ENCODE measurements around the gene MFN1.

Gene MFN1

DNA sequence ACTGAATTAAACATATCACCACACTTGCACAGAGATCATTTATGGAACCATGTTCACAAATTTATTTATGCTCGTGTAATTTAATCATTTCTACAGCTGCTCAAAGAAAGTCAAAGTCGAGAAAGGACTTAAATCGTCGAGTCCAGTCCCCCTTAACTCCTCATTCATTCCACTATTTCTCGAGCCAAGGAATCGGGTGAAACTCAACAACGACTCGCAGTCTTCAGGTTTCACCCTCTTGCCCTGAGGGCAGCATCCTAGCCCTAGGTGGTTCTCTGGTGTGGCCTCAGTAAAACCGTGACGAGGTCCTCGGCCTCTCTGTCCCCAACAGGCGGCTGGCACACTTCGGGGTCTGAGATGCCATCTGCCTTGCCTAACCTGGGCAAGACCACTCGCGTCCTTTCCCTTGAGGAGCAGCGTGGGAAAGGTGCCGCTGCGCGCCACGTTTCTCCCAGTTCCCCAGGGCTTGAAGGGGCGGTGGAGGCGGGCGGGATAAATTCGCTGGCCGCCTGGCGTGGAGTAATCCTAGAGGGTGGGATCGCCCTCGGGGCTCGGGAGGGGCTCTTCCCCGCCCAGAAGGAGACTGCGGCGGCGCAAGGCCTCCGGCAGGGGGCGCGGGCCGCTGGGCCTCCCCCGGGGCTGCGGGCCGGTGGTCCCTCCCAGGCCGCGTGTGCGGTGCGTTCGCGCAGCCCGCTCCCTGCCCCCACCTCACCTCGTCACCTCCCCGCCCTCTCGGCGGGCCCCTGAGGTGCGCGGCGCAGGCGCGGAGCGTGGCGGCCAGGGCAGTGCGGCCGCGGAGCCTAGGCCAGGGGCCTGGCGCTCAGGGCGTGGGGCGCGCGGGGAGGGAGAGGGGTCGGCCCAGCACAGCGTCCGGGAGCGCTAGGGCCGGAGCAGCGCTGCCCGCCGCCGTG lies 25.0 kb upstream of the MFN1 start, which contains the start of gene ZNF639:
Gene ZNF639, plus strand, starts transcription at position 746 of the 911 bp plus-strand sequence. CDS start 5,263 bp downstream, outside the sequence.
- H3K4me1 Mint-ChIP-seq (ENCODE audit: low read depth) = peaks cover 25% of the 10 kb centered on the region
- H3K27ac Mint-ChIP-seq = peak within 1 kb of the TSS; percentile 95
- H3K36me3 Mint-ChIP-seq (ENCODE audit: low read depth) = peaks cover 11% of the 10 kb centered on the region
- H3K27me3 Mint-ChIP-seq (ENCODE audit: low read depth) = peaks cover 15% of the 10 kb centered on the region
- no peaks in the 10 kb centered on the region for H3K9me3 Mint-ChIP-seq
- peak within 1 kb of the TSS; percentile 93 for H3K4me3 Mint-ChIP-seq
- peak; percentile 81 for DNase-seq (ENCODE audit: low spot score)

DNA sequence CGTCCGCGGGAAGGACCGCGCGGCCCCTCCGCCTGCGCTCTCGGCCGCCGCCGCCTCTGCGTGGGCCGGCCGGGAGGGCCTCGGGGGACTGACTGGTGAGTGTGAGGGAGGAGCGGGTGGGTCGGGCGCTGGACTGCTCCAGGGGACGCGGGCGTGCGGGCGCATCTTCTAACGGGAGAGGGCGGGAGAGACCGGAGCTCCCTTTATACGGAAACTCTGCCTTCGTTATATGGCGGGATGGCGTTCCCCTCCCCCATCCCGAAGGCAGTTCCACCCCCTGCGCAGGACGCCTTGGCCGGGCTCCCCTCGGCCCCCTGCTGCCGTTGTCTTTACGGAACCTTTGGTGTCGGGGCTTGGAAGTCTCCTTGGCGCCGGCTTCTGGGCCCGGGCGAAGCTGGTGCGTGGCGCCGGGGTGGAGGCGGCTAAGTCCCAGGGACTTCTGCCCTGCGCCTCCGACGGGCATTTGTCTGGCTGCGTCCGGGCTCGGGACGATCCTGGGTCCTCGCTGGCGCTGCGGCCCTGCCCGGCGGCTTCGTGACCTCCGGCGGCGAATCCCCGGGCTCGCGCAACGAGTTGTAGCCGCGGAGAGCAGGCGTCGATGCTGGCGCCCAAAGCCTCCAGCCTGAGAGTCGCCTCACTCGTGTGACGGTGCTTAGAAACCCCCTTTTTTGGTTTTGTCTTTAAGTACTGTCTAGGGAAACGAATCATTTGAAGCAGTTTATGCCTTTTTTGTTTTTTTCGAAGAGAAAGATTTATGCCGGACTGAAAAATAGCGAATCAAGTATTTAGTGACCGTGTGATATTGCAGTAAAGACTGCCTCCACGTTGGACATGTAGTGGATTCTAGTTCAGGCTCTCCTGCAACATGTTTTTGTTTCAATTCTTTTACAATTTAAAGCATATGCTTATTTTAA lies 24.1 kb upstream of the MFN1 start:
- Mint-ChIP-seq H3K4me3 (peak overlapping the region; percentile 93), H3K27me3 (ENCODE audit: low read depth) (peaks cover 9% of the 10 kb centered on the region), H3K36me3 (ENCODE audit: low read depth) (peaks cover 18% of the 10 kb centered on the region), H3K27ac (peak overlapping the region; percentile 95), H3K4me1 (ENCODE audit: low read depth) (peaks cover 25% of the 10 kb centered on the region), H3K9me3 (no peaks in the 10 kb centered on the region)
- peak; percentile 62 for DNase-seq (ENCODE audit: low spot score)

DNA sequence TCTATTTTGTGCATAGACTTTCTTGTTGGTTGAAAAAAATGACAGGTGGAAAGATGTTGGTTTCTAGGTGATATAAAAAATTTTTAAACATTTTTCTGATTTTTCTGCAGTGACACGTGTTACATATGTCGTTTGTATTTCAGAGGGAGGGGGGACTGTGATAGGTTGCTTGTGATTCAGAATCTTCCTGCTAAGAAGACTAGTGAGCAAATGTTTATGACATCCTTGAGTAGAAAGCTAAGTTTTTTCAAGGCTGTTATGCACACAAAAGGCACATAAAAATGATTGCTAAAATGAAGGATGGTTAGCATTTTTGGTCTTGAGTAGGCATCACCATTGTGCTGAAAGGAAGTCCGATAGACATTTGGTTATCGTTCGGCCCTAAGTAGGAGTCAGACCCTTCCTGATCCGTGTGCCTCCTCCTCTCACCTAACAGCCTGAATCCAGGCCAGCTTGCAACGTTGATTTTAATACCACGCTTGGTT lies 23.2 kb upstream of the MFN1 start:
- H3K27ac Mint-ChIP-seq = peak overlapping the region; percentile 95
- peaks cover 25% of the 10 kb centered on the region for H3K4me1 Mint-ChIP-seq (ENCODE audit: low read depth)
- no peak for DNase-seq (ENCODE audit: low spot score)
- peak overlapping the region; percentile 93 for H3K4me3 Mint-ChIP-seq
- H3K36me3 Mint-ChIP-seq (ENCODE audit: low read depth) = peaks cover 23% of the 10 kb centered on the region
- H3K9me3 Mint-ChIP-seq = no peaks in the 10 kb centered on the region
- H3K27me3 Mint-ChIP-seq (ENCODE audit: low read depth) = peaks cover 5% of the 10 kb centered on the region

DNA sequence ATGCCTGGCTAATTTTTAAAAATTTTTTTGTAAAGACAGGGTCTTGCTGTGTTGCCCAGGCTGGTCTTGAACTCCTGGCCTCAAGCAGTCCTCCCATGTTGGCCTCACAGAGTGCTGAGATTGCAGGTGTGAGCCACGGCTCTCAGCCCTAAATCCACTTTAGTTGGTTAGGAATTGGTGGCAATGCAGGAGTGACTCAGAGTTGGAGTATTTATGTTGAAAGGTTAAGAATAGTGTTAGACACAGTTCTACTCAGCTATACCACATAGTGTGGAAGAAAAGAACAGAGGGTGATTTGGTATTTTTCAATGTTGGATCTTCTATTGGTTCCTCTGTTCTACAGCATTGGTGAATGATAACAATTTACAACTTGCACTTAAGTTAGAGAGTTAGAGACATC lies 17.1 kb upstream of the MFN1 start:
- peaks cover 60% of the 10 kb centered on the region for H3K36me3 Mint-ChIP-seq (ENCODE audit: low read depth)

DNA sequence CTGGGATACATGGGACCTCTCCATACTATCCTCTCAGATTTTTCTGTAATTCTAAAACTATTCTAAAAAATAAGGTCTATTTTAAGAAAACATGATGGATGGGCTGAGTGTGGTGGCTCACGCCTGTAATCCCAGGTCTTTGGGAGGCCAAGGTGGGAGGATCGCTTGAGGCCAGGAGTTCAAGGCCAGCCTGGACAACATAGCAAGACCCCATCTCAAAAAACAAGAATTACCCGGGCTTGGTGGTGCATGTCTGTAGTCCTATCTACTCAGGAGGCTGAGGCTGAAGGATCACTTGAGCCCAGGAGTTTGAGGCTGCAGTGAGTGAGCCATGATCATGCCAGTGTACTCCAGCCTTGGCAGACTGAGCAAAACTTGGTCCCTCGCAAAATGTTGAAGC lies 15.3 kb upstream of the MFN1 start:
- Mint-ChIP-seq H3K27ac (no peak overlapping the region), H3K4me3 (no peak overlapping the region), H3K27me3 (ENCODE audit: low read depth) (no peaks in the 10 kb centered on the region), H3K36me3 (ENCODE audit: low read depth) (peaks cover 65% of the 10 kb centered on the region), H3K4me1 (ENCODE audit: low read depth) (no peaks in the 10 kb centered on the region), H3K9me3 (no peaks in the 10 kb centered on the region)
- DNase-seq (ENCODE audit: low spot score) = no peak

More for the DNA sequence above, 17.1 kb upstream of the MFN1 start:
- no peaks in the 10 kb centered on the region for H3K9me3 Mint-ChIP-seq
- H3K27ac Mint-ChIP-seq = no peak overlapping the region
- H3K27me3 Mint-ChIP-seq (ENCODE audit: low read depth) = no peaks in the 10 kb centered on the region
- no peak for DNase-seq (ENCODE audit: low spot score)
- H3K4me3 Mint-ChIP-seq = no peak overlapping the region
- no peaks in the 10 kb centered on the region for H3K4me1 Mint-ChIP-seq (ENCODE audit: low read depth)

DNA sequence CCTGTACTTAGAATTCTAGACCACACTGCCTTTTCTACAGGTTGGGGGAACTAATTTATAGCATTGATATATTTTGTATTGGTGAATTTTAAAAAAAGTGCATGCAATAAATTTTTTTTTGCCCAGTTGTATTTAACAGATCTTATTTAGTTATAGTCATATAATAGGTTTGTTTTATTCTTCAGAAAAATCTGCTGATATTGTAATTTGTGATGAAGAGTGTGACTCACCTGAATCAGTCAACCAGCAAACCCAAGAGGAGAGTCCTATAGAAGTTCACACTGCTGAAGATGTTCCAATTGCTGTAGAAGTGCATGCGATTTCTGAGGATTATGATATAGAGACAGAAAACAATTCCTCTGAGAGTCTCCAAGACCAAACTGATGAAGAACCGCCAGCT lies 14.4 kb upstream of the MFN1 start:
- Mint-ChIP-seq H3K4me1 (ENCODE audit: low read depth) (no peaks in the 10 kb centered on the region), H3K27ac (no peak overlapping the region), H3K36me3 (ENCODE audit: low read depth) (peaks cover 64% of the 10 kb centered on the region), H3K27me3 (ENCODE audit: low read depth) (no peaks in the 10 kb centered on the region), H3K4me3 (no peak overlapping the region), H3K9me3 (no peaks in the 10 kb centered on the region)
- DNase-seq (ENCODE audit: low spot score) = no peak

DNA sequence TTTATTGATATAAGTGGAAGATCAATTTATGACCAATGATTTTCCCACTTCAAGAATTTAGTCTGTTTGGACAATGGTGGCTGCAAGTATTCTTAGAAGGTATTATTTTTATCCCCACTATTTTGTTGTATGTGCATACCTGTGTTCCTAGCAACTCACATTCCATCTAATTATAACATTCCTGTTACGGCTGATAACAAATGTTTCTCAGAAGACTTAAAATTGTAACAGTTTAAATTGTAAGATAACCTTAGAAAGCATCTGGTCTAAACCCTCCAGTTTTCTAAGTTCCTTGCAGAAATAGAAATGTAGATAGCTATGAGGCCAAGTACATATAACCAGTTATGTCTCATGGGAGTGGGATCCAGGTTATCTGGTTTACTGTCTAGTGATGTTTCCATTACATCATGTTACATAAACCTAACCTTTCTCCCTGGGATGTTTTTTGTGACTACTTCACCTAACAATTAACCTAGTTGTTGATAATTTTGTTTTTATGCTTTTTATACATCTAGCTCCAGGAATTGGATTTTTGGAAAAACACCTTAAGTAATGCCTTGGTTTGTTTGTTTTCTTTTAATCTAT lies 11.1 kb upstream of the MFN1 start:
- no peak for DNase-seq (ENCODE audit: low spot score)
- no peaks in the 10 kb centered on the region for H3K9me3 Mint-ChIP-seq
- H3K36me3 Mint-ChIP-seq (ENCODE audit: low read depth) = peaks cover 47% of the 10 kb centered on the region
- no peaks in the 10 kb centered on the region for H3K27me3 Mint-ChIP-seq (ENCODE audit: low read depth)
- H3K4me1 Mint-ChIP-seq (ENCODE audit: low read depth) = no peaks in the 10 kb centered on the region
- no peak overlapping the region for H3K27ac Mint-ChIP-seq
- H3K4me3 Mint-ChIP-seq = no peak overlapping the region

DNA sequence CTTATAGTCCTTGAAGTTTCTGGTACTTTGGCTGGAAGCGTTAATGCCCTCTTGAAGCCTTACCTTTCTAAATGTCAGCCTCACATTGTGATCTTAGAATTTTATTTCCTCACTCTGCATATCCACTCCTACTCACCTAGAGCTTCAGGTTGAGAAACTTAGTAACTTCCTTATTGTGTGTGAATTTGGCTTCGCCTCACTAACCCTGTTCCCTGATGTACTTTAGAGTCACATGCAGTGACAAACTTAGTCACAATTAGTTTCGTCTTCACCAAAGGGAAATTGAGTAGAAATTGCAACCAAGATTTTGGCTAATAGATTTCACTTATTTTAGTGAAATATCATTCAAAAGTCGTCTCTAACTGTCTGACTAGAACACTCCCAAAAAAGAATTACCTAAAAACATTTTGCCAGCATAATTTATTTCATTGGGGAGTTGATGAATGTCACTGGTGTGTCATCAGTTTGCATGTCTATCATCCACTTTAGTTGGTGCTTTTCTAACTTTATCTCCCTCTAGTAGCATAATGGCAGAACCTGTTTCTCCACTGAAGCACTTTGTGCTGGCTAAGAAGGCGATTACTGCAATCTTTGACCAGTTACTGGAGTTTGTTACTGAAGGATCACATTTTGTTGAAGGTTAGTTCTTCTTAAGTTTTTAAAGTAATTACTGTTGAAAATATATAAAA lies 960 bp downstream of the MFN1 start:
- Mint-ChIP-seq H3K9me3 (no peaks in the 10 kb centered on the region), H3K36me3 (ENCODE audit: low read depth) (peaks cover 18% of the 10 kb centered on the region), H3K27ac (peak overlapping the region; percentile 78), H3K4me1 (ENCODE audit: low read depth) (peaks cover 15% of the 10 kb centered on the region), H3K27me3 (ENCODE audit: low read depth) (no peaks in the 10 kb centered on the region), H3K4me3 (peak overlapping the region; percentile 93)
- DNase-seq (ENCODE audit: low spot score) = no peak

DNA sequence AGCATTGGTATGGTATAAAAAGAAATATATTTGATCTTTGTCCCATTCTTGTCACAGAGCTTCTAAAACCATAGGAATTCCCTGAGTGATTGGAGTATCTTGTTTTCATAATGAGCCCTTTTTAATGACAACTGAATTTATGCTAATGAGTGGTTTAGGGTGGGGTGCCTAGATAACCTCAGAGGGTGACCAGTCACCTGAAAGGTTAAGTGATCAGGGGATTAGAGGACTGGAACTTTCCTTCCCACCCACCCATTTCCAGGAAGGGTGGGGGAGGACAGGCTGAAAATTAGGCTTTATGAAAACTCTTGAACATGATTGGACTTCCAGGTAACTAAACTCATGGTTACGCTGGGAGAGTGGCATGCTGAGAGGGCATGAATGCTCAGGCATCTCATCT lies 8.5 kb downstream of the MFN1 start:
- Mint-ChIP-seq H3K9me3 (no peaks in the 10 kb centered on the region), H3K27me3 (ENCODE audit: low read depth) (no peaks in the 10 kb centered on the region), H3K27ac (no peak overlapping the region), H3K4me3 (no peak overlapping the region), H3K36me3 (ENCODE audit: low read depth) (peaks cover 52% of the 10 kb centered on the region), H3K4me1 (ENCODE audit: low read depth) (peaks cover 8% of the 10 kb centered on the region)
- DNase-seq (ENCODE audit: low spot score) = no peak

DNA sequence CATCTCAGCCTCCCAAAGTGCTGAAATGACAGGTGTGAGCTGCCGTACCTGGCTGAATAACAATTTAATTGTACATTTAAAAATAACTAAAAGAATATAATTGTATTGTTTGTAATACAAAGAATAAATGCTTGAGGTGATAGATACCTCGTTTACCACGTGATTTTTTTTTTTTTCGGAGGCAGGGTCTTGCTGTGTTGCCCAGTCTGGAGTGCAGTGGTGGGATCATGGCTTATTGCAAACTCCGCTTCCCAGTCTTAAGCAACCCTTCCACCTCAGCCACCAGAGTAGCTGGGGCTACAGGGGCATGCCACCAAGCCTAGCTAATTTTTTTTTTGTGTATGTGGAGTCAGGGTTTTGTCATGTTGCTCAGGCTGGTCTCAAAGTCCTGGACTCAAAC lies 15.8 kb downstream of the MFN1 start:
- H3K4me1 Mint-ChIP-seq (ENCODE audit: low read depth) = no peaks in the 10 kb centered on the region
- no peak overlapping the region for H3K4me3 Mint-ChIP-seq
- no peaks in the 10 kb centered on the region for H3K27me3 Mint-ChIP-seq (ENCODE audit: low read depth)
- no peak overlapping the region for H3K27ac Mint-ChIP-seq
- peaks cover 36% of the 10 kb centered on the region for H3K36me3 Mint-ChIP-seq (ENCODE audit: low read depth)
- H3K9me3 Mint-ChIP-seq = no peaks in the 10 kb centered on the region
- DNase-seq (ENCODE audit: low spot score) = no peak

DNA sequence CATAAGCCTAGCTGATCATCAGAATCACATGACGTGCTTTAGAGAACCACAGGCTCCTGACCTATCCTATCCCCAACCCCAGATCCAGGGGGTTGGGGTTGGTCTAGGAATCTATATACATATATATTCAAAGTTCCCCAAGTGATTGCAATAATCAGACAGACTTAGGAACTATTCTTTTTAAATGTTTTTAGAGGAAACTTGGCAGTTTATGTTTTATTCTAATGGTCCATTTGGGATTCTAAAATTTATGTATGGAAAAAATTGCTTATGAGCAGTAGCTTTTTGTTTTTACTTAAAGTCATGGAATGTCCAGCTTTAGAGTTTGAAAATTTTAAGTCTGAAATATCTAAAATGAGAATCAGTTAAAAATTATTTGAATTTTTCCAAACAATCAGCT lies 22.1 kb downstream of the MFN1 start:
- H3K4me1 Mint-ChIP-seq (ENCODE audit: low read depth) = no peaks in the 10 kb centered on the region
- H3K9me3 Mint-ChIP-seq = no peaks in the 10 kb centered on the region
- no peak overlapping the region for H3K4me3 Mint-ChIP-seq
- DNase-seq (ENCODE audit: low spot score) = no peak
- H3K27ac Mint-ChIP-seq = no peak overlapping the region
- no peaks in the 10 kb centered on the region for H3K27me3 Mint-ChIP-seq (ENCODE audit: low read depth)
- peaks cover 17% of the 10 kb centered on the region for H3K36me3 Mint-ChIP-seq (ENCODE audit: low read depth)

DNA sequence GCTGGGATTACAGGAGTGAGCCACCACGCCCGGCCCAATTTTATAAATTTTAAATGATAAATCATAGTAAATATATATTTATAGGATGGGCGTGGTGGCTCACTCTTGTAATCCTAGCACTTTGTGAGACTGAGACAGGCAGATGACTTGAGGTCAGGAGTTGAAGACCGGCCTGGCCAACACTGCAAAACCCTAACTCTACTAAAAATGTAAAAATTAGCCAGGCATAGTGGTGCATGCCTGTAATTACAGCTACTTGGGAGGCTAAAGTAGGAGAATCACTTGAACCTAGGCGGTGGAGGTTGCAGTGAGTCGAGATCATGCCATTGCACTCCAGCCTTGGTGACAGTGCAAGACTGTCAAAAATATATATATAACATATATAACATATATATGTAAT lies 26.4 kb downstream of the MFN1 start:
- no peaks in the 10 kb centered on the region for H3K4me1 Mint-ChIP-seq (ENCODE audit: low read depth)
- H3K36me3 Mint-ChIP-seq (ENCODE audit: low read depth) = peaks cover 14% of the 10 kb centered on the region
- DNase-seq (ENCODE audit: low spot score) = no peak
- H3K27me3 Mint-ChIP-seq (ENCODE audit: low read depth) = no peaks in the 10 kb centered on the region
- H3K27ac Mint-ChIP-seq = no peak overlapping the region
- no peaks in the 10 kb centered on the region for H3K9me3 Mint-ChIP-seq
- no peak overlapping the region for H3K4me3 Mint-ChIP-seq
